Upper lobe of right lung (tissue), 1 donor: ENCODE measurements around the gene HYAL4. TPM values are rescaled to one million over a fixed set of nuclear protein-coding genes. Genes with fewer than 3 reads are reported as not detected.
"Not testable (repeated sequence)": the region's sequence is repeated elsewhere in the genome, so short reads cannot be mapped to it uniquely, and the experiment has no call there.

Experiments used
- ATAC-seq: fragments of 200-7000 bp; cut with Tn5 transposase; one replicate; pipeline ENCODE4 v1.9.1; 2020; ENCODE audit warnings: mild to moderate bottlenecking, moderate library complexity
- DNase-seq: peaks from one replicate; pipeline ENCODE4 v3.0.0-alpha.2; 2020
- H3K27ac ChIP-seq: fragments of 200-600 bp; one replicate; pipeline ENCODE4 v1.8.0; 2022
- H3K27me3 ChIP-seq: fragments of 200-600 bp; one replicate; pipeline ENCODE4 v1.8.0; 2022; ENCODE audit warnings: mild to moderate bottlenecking
- H3K36me3 ChIP-seq: fragments of 200-600 bp; one replicate; pipeline ENCODE4 v1.8.0; 2022
- H3K4me1 ChIP-seq: fragments of 200-600 bp; one replicate; pipeline ENCODE4 v1.8.0; 2022
- H3K4me3 ChIP-seq: fragments of 200-600 bp; one replicate; pipeline ENCODE4 v1.8.0; 2022; ENCODE audit warnings: mild to moderate bottlenecking
- H3K9me3 ChIP-seq: fragments of 200-600 bp; one replicate; pipeline ENCODE4 v1.8.0; 2022
- CTCF ChIP-seq: fragments of 200-600 bp; IDR thresholded peaks from one replicate; pipeline ENCODE4 v1.8.0; 2022; ENCODE audit warnings: antibody characterized with exemption
- intact Hi-C: fragments of 100-400 bp; cut with DNase I; formaldehyde crosslinking; loops from one replicate; pipeline ENCODE4 v1.11.0; 2022
- total RNA-seq: library from RNA; stranded (reverse); fragmentation: NEBNext Ultra II Directional; extraction: Animal tissue kit (Norgen Biotek cat#: 25700); gene quantifications from one replicate; pipeline ENCODE4 v1.2.1, GENCODE V29; 2021
- donor health status: DM: no; HTN: yes; CAD: no; lungs with severe emphysema.

Gene HYAL4
- total RNA-seq, 1 donor from 2014 or later: not detected

- DNase-seq (no peak), ATAC-seq (no peak)
- H3K27me3 ChIP-seq: no peaks in the 10 kb centered on the region
- H3K9me3 ChIP-seq: no peaks in the 10 kb centered on the region
- no peaks in the 10 kb centered on the region for H3K4me1 ChIP-seq
- H3K4me3 ChIP-seq: no peak overlapping the region
- no peaks in the 10 kb centered on the region for H3K36me3 ChIP-seq
- TF ChIP-seq CTCF: no peak
- intact Hi-C loops: no loop called here
- H3K27ac ChIP-seq: no peak overlapping the region
Measured at GRCh38 chr7:123836656-123837055, 8.3 kb upstream of the HYAL4 start.

- H3K4me1 ChIP-seq, H3K9me3 ChIP-seq, H3K27ac ChIP-seq, ATAC-seq, H3K4me3 ChIP-seq, H3K27me3 ChIP-seq, intact Hi-C loops, H3K36me3 ChIP-seq, DNase-seq: not testable (repeated sequence)
Measured at GRCh38 chr7:123839106-123839505, 5.9 kb upstream of the HYAL4 start.

DNA sequence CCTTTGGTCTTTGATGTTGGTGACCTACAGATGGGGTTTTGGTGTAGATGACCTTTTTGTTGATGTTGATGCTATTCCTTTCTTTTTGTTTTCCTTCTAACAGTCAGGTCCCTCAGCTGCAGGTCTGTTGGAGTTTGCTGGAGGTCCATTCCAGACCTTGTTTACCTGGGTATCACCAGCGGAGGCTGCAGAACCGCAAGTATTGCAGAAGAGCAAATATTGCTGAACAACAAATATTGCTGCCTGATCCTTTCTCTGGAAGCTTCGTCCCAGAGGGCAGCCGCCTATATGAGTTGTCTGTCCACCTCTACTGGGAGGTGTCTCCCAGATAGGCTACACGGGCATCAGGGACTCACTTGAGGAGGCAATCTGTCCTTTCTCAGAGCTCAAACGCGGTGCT is 827 bp upstream of the HYAL4 start:
- H3K36me3 ChIP-seq, H3K4me1 ChIP-seq, H3K9me3 ChIP-seq, H3K27me3 ChIP-seq, H3K27ac ChIP-seq, ATAC-seq, intact Hi-C loops, H3K4me3 ChIP-seq, DNase-seq: not testable (repeated sequence)

DNA sequence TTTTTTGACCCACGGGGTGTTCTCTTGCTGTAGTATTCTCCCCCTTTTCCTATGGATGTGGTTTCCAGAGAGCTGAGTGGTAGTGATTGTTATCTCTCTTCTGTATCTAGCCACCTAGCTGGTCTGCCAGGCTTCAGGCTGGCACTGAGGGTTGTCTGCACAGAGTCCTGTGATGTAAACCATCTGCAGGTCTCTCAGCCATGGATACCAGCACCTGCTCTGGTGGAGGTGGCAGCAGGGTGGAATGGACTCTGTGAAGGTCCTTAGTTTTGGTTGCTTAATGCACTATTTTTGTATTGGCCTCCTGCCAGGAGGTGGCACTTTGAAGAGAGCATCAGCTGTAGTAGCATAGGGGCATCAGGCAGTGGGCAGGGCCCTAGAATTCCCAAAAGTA is 851 bp downstream of the HYAL4 start:
- no peak for DNase-seq
- Histone ChIP-seq H3K36me3 (no peaks in the 10 kb centered on the region), H3K9me3 (no peaks in the 10 kb centered on the region), H3K4me3 (no peak overlapping the region), H3K27me3 (no peaks in the 10 kb centered on the region), H3K4me1 (no peaks in the 10 kb centered on the region), H3K27ac (no peak overlapping the region)
- ATAC-seq: no peak
- intact Hi-C loops: no loop called here
- no peak for TF ChIP-seq CTCF

- no peak for ATAC-seq
Measured at GRCh38 chr7:123846217-123846891, 1.4 kb downstream of the HYAL4 start.

DNA sequence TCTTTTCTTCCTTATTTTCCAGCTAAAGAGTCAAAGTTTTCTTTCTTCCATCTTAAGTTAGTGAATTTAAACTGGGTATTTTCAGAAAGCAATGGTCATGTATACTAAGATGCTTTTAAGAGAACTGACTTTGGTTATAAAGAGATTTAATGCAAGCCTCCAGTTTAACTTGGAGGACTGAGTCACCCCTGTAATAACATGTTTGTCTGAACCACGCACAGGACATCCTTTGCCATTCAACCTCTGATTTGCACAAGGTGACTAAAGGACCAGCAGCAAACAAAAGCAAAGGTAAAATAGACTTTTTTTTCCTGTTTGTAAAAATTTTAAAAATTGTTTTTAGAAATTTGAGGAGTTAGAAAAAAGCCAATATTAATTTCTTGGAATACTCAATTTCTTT is 2.9 kb downstream of the HYAL4 start:
- TF ChIP-seq CTCF: no peak
- no peak for DNase-seq
- ATAC-seq: no peak
- no peaks in the 10 kb centered on the region for H3K36me3 ChIP-seq
- H3K9me3 ChIP-seq: no peaks in the 10 kb centered on the region
- no peak overlapping the region for H3K4me3 ChIP-seq
- H3K4me1 ChIP-seq: no peaks in the 10 kb centered on the region
- H3K27me3 ChIP-seq: no peaks in the 10 kb centered on the region
- intact Hi-C loops: no loop called here
- no peak overlapping the region for H3K27ac ChIP-seq

More at GRCh38 chr7:123846217-123846891, 1.4 kb downstream of the HYAL4 start:
- no peak for DNase-seq
- H3K36me3 ChIP-seq: no peaks in the 10 kb centered on the region
- no peak overlapping the region for H3K4me3 ChIP-seq
- H3K27me3 ChIP-seq: no peaks in the 10 kb centered on the region
- intact Hi-C loops: no loop called here
- no peaks in the 10 kb centered on the region for H3K4me1 ChIP-seq
- H3K27ac ChIP-seq: no peak overlapping the region
- no peak for TF ChIP-seq CTCF
- no peaks in the 10 kb centered on the region for H3K9me3 ChIP-seq

GRCh38 chr7:123849855-123850254 is 4.9 kb downstream of the HYAL4 start:
- Histone ChIP-seq H3K36me3 (no peaks in the 10 kb centered on the region), H3K9me3 (no peaks in the 10 kb centered on the region), H3K27ac (no peak overlapping the region), H3K27me3 (no peaks in the 10 kb centered on the region), H3K4me1 (no peaks in the 10 kb centered on the region), H3K4me3 (no peak overlapping the region)
- ATAC-seq (no peak), DNase-seq (no peak)
- TF ChIP-seq CTCF: no peak
- intact Hi-C loops: no loop called here

DNA sequence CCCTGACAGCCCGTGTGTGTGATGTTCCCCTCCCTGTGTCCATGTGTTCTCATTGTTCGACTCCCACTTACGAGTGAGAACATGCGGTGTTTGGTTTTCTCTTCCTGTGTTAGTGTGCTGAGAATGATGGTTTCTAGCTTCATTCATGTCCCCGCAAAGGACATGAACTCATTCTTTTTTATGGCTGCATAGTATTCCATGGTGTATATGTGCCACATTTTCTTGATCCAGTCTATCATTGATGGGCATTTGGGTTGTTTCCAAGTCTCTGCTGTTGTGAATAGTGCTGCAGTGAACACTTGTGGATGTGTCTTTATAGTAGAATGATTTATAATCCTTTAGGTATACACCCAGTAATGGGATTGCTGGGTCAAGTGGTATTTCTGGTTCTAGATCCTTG is 6.4 kb downstream of the HYAL4 start:
- ATAC-seq, H3K36me3 ChIP-seq, H3K27me3 ChIP-seq, intact Hi-C loops, H3K4me3 ChIP-seq, H3K9me3 ChIP-seq, H3K4me1 ChIP-seq, DNase-seq, H3K27ac ChIP-seq: not testable (repeated sequence)

DNA sequence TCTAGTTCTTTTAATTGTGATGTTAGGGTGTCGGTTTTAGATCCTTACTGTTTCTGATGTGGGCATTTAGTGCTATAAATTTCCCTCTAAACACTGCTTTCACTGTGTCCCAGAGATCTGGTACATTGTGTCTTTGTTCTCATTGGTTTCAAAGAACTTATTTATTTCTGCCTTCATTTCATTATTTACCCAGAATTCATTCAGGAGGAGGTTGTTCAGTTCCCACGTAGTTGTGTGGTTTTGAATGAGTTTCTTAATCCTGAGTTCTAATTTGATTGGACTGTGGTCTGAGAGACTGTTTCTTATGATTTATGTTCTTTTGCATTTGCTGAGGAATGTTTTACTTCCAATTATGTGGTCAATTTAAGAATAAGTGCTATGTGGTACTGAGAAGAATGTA is 9.3 kb downstream of the HYAL4 start:
- DNase-seq, ATAC-seq, H3K27me3 ChIP-seq, intact Hi-C loops, H3K27ac ChIP-seq, H3K4me1 ChIP-seq, H3K36me3 ChIP-seq, H3K9me3 ChIP-seq, H3K4me3 ChIP-seq: not testable (repeated sequence)

GRCh38 chr7:123856428-123856827 is 11.5 kb downstream of the HYAL4 start:
- H3K4me3 ChIP-seq, H3K4me1 ChIP-seq, ATAC-seq, H3K27ac ChIP-seq, H3K27me3 ChIP-seq, intact Hi-C loops, H3K36me3 ChIP-seq, DNase-seq, H3K9me3 ChIP-seq: not testable (repeated sequence)
